Suprapubic skin (tissue), 4 donors: Measurements from ENCODE around the gene KRT34.

Source experiments
- POLR2A ChIP-seq, 2 donors: fragments of 450-650 bp; IDR thresholded peaks; one replicate each; pipeline ENCODE4 v1.6.1; 2017; ENCODE audit warnings: antibody characterized with exemption in 2 of 2, mild to moderate bottlenecking in 2 of 2, moderate library complexity in 2 of 2
- POLR2AphosphoS5 ChIP-seq, 3 donors: sonication (generic); formaldehyde crosslinking; IDR thresholded peaks; one replicate each; pipeline ENCODE4 v1.6.1; 2017; ENCODE audit warnings: antibody characterized with exemption in 3 of 3

GRCh38 chr17:41411072-41411840 is 29.1 kb upstream of the KRT34 start:
- no peak for TF ChIP-seq POLR2AphosphoS5 (IDR thresholded peaks at IDR 0.05)
- no peak for TF ChIP-seq POLR2A (IDR thresholded peaks at IDR 0.05)
